H1 (cell line): Measurements from ENCODE around the gene UGT1A1. TPM values are rescaled to one million over a fixed set of nuclear protein-coding genes. Genes with fewer than 3 reads are reported as not detected.

Experiments used
- MAFK ChIP-seq: IDR thresholded peaks from 2 replicates; pipeline ENCODE4 v1.6.1; 2012; ENCODE audit warnings: low read depth, mild to moderate bottlenecking, improper control_type of control experiment, low read length
- NANOG ChIP-seq: IDR thresholded peaks from 2 replicates; pipeline ENCODE4 v1.6.1; 2011; ENCODE audit warnings: low read length, low read depth, mild to moderate bottlenecking, inconsistent platforms; ENCODE audit not compliant: insufficient read depth, poor library complexity, severe bottlenecking
- NRF1 ChIP-seq: IDR thresholded peaks from 2 replicates; pipeline ENCODE4 v1.6.1; 2011; ENCODE audit warnings: mild to moderate bottlenecking, low read depth, low read length, improper control_type of control experiment
- TAF1 ChIP-seq: IDR thresholded peaks from 2 replicates; pipeline ENCODE4 v1.6.1; 2011; ENCODE audit warnings: mild to moderate bottlenecking, low read depth, low read length
- polyA plus RNA-seq, 7 experiments: library from polyadenylated mRNA; depleted of rRNA in 3 of 7; stranded (reverse) in 5 of 7; unstranded in 2 of 7; fragments of >200 nt in 5 of 7; fragments of 200-250 nt in 2 of 7; gene quantifications; 1 replicate in 5 of 7; 2 replicates in 1 of 7; 4 replicates in 1 of 7; pipeline versions ENCODE4 v1.2.1 to v1.2.3, GENCODE V29; 2011 to 2013; ENCODE audit warnings: missing spikeins in 2 of 7, mixed read lengths in 2 of 7
- total RNA-seq: library from RNA; stranded (reverse); fragmentation: NEBNext Ultra II Directional; extraction: Animal tissue kit (Norgen Biotek cat#: 25700); gene quantifications from 2 replicates; pipeline ENCODE4 v1.2.1, GENCODE V29; 2021
- TF ChIP-seq, protein P1 (sequence below): fragments of 300-600 bp; sonication (generic); IDR thresholded peaks from 2 replicates; pipeline ENCODE4 v1.7.1; 2012; ENCODE audit warnings: low read length, moderate library complexity, mild to moderate bottlenecking, inconsistent platforms; ENCODE audit not compliant: insufficient replicate concordance
- TF ChIP-seq, protein P2 (sequence below), 3 experiments: IDR thresholded peaks; 1 replicate in 2 of 3; 2 replicates in 1 of 3; pipeline versions ENCODE4 v1.5.1 to v1.6.1; 2011; ENCODE audit warnings: low read length in 3 of 3, mild to moderate bottlenecking in 3 of 3, inconsistent platforms in 2 of 3, low read depth in 1 of 3, moderate library complexity in 1 of 3; ENCODE audit not compliant: insufficient read depth in 1 of 3; ENCODE audit errors: control extremely low read depth in 1 of 3

Gene UGT1A1
- total and polyA plus RNA-seq, 2 of the 8 experiments (the other 6 are each of a cell fraction or from before 2014, with no cell fraction given), result not detected

DNA sequence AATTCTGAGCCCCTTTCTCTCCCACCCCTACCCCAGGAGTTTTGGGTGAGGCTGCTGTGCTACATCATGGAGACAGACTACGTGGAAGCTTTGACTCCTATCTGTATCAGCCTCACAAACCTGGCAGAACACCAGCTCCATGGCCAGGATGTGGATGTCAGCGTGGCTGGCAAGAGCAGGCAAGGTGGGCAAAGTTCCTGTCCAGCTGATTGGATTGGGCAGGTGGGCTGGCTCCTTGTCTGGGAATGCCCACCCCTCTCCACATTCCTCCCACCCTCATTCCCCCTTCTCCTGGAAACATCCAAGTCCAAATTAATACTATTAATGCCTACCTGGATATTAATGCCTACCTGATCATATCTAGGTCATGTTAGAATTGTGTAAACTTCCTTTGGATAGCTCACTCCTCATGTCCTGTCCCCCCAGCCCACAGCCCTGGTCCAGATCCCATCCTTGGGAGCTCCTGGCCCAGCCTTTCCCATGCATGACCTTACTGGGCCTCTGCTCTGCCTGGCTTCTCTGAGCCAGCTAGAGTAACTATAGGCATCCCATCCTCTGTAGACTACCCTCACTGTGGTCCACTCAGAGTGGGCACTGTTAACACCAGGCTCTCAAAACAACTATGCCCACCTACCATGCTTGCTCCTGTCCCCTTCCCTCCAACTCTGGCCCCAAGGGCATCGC, 42.2 kb downstream of the UGT1A1 start (continued):
- TF ChIP-seq, protein P1, sequence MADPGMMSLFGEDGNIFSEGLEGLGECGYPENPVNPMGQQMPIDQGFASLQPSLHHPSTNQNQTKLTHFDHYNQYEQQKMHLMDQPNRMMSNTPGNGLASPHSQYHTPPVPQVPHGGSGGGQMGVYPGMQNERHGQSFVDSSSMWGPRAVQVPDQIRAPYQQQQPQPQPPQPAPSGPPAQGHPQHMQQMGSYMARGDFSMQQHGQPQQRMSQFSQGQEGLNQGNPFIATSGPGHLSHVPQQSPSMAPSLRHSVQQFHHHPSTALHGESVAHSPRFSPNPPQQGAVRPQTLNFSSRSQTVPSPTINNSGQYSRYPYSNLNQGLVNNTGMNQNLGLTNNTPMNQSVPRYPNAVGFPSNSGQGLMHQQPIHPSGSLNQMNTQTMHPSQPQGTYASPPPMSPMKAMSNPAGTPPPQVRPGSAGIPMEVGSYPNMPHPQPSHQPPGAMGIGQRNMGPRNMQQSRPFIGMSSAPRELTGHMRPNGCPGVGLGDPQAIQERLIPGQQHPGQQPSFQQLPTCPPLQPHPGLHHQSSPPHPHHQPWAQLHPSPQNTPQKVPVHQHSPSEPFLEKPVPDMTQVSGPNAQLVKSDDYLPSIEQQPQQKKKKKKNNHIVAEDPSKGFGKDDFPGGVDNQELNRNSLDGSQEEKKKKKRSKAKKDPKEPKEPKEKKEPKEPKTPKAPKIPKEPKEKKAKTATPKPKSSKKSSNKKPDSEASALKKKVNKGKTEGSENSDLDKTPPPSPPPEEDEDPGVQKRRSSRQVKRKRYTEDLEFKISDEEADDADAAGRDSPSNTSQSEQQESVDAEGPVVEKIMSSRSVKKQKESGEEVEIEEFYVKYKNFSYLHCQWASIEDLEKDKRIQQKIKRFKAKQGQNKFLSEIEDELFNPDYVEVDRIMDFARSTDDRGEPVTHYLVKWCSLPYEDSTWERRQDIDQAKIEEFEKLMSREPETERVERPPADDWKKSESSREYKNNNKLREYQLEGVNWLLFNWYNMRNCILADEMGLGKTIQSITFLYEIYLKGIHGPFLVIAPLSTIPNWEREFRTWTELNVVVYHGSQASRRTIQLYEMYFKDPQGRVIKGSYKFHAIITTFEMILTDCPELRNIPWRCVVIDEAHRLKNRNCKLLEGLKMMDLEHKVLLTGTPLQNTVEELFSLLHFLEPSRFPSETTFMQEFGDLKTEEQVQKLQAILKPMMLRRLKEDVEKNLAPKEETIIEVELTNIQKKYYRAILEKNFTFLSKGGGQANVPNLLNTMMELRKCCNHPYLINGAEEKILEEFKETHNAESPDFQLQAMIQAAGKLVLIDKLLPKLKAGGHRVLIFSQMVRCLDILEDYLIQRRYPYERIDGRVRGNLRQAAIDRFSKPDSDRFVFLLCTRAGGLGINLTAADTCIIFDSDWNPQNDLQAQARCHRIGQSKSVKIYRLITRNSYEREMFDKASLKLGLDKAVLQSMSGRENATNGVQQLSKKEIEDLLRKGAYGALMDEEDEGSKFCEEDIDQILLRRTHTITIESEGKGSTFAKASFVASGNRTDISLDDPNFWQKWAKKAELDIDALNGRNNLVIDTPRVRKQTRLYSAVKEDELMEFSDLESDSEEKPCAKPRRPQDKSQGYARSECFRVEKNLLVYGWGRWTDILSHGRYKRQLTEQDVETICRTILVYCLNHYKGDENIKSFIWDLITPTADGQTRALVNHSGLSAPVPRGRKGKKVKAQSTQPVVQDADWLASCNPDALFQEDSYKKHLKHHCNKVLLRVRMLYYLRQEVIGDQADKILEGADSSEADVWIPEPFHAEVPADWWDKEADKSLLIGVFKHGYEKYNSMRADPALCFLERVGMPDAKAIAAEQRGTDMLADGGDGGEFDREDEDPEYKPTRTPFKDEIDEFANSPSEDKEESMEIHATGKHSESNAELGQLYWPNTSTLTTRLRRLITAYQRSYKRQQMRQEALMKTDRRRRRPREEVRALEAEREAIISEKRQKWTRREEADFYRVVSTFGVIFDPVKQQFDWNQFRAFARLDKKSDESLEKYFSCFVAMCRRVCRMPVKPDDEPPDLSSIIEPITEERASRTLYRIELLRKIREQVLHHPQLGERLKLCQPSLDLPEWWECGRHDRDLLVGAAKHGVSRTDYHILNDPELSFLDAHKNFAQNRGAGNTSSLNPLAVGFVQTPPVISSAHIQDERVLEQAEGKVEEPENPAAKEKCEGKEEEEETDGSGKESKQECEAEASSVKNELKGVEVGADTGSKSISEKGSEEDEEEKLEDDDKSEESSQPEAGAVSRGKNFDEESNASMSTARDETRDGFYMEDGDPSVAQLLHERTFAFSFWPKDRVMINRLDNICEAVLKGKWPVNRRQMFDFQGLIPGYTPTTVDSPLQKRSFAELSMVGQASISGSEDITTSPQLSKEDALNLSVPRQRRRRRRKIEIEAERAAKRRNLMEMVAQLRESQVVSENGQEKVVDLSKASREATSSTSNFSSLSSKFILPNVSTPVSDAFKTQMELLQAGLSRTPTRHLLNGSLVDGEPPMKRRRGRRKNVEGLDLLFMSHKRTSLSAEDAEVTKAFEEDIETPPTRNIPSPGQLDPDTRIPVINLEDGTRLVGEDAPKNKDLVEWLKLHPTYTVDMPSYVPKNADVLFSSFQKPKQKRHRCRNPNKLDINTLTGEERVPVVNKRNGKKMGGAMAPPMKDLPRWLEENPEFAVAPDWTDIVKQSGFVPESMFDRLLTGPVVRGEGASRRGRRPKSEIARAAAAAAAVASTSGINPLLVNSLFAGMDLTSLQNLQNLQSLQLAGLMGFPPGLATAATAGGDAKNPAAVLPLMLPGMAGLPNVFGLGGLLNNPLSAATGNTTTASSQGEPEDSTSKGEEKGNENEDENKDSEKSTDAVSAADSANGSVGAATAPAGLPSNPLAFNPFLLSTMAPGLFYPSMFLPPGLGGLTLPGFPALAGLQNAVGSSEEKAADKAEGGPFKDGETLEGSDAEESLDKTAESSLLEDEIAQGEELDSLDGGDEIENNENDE, result no peak
- no peak for TF ChIP-seq NANOG
- TF ChIP-seq, protein P2, sequence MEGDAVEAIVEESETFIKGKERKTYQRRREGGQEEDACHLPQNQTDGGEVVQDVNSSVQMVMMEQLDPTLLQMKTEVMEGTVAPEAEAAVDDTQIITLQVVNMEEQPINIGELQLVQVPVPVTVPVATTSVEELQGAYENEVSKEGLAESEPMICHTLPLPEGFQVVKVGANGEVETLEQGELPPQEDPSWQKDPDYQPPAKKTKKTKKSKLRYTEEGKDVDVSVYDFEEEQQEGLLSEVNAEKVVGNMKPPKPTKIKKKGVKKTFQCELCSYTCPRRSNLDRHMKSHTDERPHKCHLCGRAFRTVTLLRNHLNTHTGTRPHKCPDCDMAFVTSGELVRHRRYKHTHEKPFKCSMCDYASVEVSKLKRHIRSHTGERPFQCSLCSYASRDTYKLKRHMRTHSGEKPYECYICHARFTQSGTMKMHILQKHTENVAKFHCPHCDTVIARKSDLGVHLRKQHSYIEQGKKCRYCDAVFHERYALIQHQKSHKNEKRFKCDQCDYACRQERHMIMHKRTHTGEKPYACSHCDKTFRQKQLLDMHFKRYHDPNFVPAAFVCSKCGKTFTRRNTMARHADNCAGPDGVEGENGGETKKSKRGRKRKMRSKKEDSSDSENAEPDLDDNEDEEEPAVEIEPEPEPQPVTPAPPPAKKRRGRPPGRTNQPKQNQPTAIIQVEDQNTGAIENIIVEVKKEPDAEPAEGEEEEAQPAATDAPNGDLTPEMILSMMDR (IDR thresholded peaks at IDR 0.05; ENCODE audit: control extremely low read depth in 1 of 3, insufficient read depth in 1 of 3, low read depth in 1 of 3, low read length in 3 of 3), result no peak
- no peak for TF ChIP-seq MAFK
- no peak for TF ChIP-seq TAF1
- TF ChIP-seq NRF1, result no peak
